ACC112 (cell line): ENCODE results near the gene SEC14L1.

ENCODE experiments used
- H2AFZ ChIP-seq: fragments of 200-600 bp; sonication (generic); one replicate; pipeline ENCODE4 v1.6.0; 2017; ENCODE audit warnings: antibody characterized with exemption, low read length; ENCODE audit not compliant: unreplicated experiment
- H3K27ac ChIP-seq: fragments of 200-600 bp; sonication (generic); 2 replicates; pipeline ENCODE4 v1.5.1; 2014; ENCODE audit warnings: low read depth, mild to moderate bottlenecking, antibody characterized with exemption, low read length, moderate library complexity
- H3K27me3 ChIP-seq: fragments of 200-600 bp; sonication (generic); 2 replicates; pipeline ENCODE4 v1.6.1; 2014; ENCODE audit warnings: mild to moderate bottlenecking, antibody characterized with exemption, low read length, moderate library complexity, mixed read lengths; ENCODE audit not compliant: insufficient read depth
- H3K36me3 ChIP-seq: fragments of 200-600 bp; sonication (generic); 2 replicates; pipeline ENCODE4 v1.6.1; 2016; ENCODE audit warnings: mild to moderate bottlenecking, antibody characterized with exemption, low read length, moderate library complexity, mixed read lengths; ENCODE audit not compliant: insufficient read depth
- H3K4me1 ChIP-seq: fragments of 200-600 bp; sonication (generic); one replicate; pipeline ENCODE4 v1.6.1; 2016; ENCODE audit warnings: low read length, mixed read lengths; ENCODE audit not compliant: insufficient read depth, unreplicated experiment, control insufficient read depth
- H3K4me3 ChIP-seq: fragments of 200-600 bp; sonication (generic); 2 replicates; pipeline ENCODE4 v1.5.1; 2014; ENCODE audit warnings: mild to moderate bottlenecking, low read depth, low read length
- H3K79me2 ChIP-seq: fragments of 200-600 bp; sonication (generic); one replicate; pipeline ENCODE4 v1.6.0; 2016; ENCODE audit warnings: low read length; ENCODE audit not compliant: control insufficient read depth, unreplicated experiment, insufficient read depth

Gene SEC14L1

DNA sequence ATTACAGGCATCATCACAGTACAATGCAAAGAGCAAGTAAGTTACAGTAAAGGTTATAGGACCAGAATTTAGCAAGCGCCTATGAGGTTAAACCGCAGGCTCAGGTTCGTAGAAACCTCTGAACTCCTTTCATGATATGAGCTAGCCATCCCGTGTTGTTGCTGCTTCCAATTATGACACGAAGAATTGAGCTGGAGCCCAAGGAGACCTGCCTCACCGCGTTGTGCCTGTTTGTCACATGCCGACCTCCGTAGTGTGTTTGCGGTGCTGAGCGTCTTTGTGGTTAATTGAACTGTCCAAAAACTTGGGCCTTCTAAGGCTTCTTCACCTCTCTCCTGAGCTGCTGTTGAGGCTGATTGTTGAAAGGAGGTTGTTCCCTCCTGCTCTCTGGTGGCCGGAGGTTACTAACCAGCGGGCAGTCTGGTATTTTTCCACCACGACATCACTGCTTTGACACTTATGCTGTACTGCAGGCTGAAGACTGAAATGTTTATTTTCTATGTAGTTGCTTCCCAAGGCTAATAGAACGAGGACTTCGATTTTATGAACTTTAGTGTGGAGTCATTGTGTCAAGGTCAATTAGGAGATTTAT, 67.5 kb downstream of the SEC14L1 start:
- Histone ChIP-seq H3K27ac (no peak overlapping the region), H2AFZ (no peak overlapping the region), H3K79me2 (no peaks in the 10 kb centered on the region), H3K4me1 (peaks cover 6% of the 10 kb centered on the region), H3K27me3 (no peaks in the 10 kb centered on the region), H3K36me3 (peaks cover 38% of the 10 kb centered on the region), H3K4me3 (no peak overlapping the region)

DNA sequence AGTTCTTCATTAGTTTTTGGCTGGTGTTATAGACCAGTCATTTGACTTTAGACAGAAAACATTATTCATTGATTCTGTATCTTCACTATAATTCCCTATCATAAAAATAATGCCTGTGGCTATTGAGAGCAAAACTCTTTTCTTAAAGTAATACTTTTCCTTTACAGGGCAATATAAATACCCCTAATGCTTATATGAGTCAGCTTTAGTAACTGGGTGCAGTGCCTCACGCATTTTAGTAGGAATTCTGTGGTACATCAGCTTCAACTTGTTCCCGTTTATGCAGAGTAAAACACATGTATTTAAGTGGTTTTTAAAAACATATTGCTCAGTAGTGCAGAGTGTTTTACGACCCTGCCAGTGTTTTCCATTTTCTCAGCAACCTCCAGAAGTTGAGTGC, 68.1 kb downstream of the SEC14L1 start:
- Histone ChIP-seq H3K36me3 (peaks cover 35% of the 10 kb centered on the region), H3K27ac (no peak overlapping the region), H2AFZ (no peak overlapping the region), H3K4me3 (no peak overlapping the region), H3K79me2 (no peaks in the 10 kb centered on the region), H3K27me3 (no peaks in the 10 kb centered on the region), H3K4me1 (peaks cover 6% of the 10 kb centered on the region)

DNA sequence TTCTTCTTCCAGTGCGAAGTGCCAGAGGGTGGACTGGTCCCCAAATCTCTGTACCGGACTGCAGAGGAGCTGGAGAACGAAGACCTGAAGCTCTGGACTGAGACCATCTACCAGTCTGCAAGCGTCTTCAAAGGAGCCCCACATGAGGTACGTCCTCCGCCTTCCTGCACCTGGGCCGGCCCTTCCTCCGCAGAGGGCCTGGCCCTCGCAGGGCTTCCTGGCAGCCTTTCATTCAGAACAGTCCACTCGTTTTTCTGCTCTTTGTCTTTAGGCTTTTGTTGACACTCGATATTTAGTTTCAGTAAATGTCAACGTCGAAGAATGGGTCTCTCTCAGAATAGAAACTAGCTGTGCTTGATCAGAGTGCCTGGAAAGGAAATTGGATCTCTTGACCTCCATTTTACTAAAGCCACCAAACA, 68.6 kb downstream of the SEC14L1 start:
- no peaks in the 10 kb centered on the region for H3K79me2 ChIP-seq
- no peak overlapping the region for H3K4me3 ChIP-seq
- no peak overlapping the region for H3K27ac ChIP-seq
- H3K4me1 ChIP-seq: peaks cover 6% of the 10 kb centered on the region
- no peaks in the 10 kb centered on the region for H3K27me3 ChIP-seq
- H3K36me3 ChIP-seq: peaks cover 39% of the 10 kb centered on the region
- H2AFZ ChIP-seq: no peak overlapping the region

DNA sequence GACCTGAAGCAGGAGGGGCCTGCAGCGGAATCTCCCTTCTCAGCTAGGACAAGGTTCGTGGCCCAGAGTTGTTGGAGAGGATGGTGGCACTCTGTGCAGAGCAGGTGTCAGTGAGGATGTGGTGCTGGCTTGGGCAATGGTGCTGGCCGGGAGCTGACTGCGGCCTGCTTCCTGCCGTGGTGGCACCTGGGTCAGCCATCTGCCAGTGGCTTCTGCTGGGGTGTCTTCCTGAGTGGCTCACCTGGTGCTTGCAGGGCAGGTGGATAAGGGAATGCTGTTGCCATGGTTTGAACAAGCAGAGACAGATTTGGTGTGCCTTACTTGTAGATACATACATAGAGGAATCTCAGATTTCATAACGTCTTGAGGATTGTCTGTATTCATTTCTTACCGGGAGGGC, 69.6 kb downstream of the SEC14L1 start:
- Histone ChIP-seq H2AFZ (no peak overlapping the region), H3K4me1 (peaks cover 6% of the 10 kb centered on the region), H3K27me3 (no peaks in the 10 kb centered on the region), H3K36me3 (peaks cover 42% of the 10 kb centered on the region), H3K4me3 (no peak overlapping the region), H3K27ac (no peak overlapping the region), H3K79me2 (no peaks in the 10 kb centered on the region)

DNA sequence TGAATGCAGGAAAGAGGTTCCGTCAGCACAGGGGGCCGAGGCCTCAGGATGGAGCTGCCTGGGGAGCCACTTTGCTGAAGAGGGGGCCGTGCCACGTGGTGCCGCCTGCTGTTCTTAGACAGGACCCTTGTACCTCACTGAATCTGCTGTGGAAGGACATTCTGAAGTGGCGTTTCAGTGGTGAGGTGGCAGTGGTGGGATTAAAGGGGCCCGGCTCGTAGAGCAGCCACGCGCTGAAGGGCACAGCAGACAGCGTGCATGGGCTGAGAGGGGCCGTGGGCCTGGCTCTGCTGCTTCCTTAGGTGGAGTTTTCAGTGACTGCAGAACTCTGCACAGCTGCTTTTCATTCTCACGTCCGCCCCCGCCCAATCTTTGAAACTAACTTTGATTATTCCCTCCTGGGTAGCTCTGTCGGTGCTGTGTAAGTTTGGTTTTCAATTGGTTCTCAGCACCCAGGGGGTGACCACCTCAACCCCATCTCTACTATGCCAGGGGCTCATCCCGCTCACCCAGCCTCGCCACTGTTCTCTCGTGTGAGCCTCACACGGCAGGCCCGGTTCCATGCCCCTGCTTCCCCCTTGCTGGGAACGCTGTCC, 70.3 kb downstream of the SEC14L1 start:
- peaks cover 40% of the 10 kb centered on the region for H3K36me3 ChIP-seq
- H3K79me2 ChIP-seq: no peaks in the 10 kb centered on the region
- H3K4me3 ChIP-seq: no peak overlapping the region
- H3K27ac ChIP-seq: no peak overlapping the region
- no peak overlapping the region for H2AFZ ChIP-seq
- H3K4me1 ChIP-seq: peaks cover 4% of the 10 kb centered on the region
- H3K27me3 ChIP-seq: no peaks in the 10 kb centered on the region

DNA sequence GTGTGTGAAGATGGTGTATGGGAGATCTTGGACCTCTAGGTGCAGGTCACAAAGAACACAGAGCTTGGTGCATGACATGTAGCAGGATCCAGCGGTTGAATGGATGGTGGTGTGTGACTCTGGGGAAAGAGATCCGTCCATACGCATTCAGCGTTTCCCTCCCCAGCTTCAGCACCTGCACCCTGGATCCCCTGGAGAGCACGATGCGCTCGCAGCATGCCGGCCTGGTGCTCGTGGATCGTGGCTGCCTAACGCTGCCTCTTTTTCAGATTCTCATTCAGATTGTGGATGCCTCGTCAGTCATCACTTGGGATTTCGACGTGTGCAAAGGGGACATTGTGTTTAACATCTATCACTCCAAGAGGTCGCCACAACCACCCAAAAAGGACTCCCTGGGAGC, 70.9 kb downstream of the SEC14L1 start:
- no peaks in the 10 kb centered on the region for H3K79me2 ChIP-seq
- no peak overlapping the region for H3K4me3 ChIP-seq
- H3K27ac ChIP-seq: no peak overlapping the region
- no peak overlapping the region for H2AFZ ChIP-seq
- H3K27me3 ChIP-seq: no peaks in the 10 kb centered on the region
- H3K4me1 ChIP-seq: no peaks in the 10 kb centered on the region
- H3K36me3 ChIP-seq: peaks cover 38% of the 10 kb centered on the region

DNA sequence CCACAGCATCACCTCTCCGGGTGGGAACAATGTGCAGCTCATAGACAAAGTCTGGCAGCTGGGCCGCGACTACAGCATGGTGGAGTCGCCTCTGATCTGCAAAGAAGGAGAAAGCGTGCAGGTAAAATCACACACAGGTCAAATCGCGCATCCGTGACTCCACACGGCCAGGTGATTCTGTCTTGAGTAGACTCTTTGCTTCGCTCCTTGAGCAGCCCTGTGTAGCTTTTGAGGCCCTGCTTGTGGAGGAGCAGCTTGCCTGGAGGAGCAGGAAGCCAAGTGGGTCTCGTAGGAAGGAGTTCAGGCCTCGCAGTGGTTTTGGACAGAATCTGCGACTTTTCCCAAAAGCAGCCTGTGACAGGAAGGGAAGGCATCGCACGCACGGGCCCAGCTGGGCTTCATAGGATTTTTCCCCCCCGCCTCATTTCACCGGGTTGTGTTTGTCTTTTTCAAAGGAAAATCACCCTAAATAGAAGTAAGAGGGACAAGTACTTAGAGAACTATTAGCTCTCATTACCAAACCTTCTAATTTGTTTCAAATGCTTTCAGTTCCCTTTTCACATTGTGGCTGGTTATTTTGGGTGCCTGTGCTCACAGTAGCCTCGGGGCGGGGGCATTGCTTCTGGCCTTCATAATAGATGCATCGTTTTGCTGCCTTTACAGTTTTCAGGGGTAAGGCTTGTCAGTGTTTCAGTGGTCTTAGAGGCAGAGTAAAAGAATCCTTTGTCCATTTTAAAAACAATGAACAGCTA, 71.5 kb downstream of the SEC14L1 start:
- Histone ChIP-seq H2AFZ (no peak overlapping the region), H3K4me3 (no peak overlapping the region), H3K27me3 (no peaks in the 10 kb centered on the region), H3K27ac (no peak overlapping the region), H3K4me1 (no peaks in the 10 kb centered on the region), H3K79me2 (no peaks in the 10 kb centered on the region), H3K36me3 (peaks cover 41% of the 10 kb centered on the region)

DNA sequence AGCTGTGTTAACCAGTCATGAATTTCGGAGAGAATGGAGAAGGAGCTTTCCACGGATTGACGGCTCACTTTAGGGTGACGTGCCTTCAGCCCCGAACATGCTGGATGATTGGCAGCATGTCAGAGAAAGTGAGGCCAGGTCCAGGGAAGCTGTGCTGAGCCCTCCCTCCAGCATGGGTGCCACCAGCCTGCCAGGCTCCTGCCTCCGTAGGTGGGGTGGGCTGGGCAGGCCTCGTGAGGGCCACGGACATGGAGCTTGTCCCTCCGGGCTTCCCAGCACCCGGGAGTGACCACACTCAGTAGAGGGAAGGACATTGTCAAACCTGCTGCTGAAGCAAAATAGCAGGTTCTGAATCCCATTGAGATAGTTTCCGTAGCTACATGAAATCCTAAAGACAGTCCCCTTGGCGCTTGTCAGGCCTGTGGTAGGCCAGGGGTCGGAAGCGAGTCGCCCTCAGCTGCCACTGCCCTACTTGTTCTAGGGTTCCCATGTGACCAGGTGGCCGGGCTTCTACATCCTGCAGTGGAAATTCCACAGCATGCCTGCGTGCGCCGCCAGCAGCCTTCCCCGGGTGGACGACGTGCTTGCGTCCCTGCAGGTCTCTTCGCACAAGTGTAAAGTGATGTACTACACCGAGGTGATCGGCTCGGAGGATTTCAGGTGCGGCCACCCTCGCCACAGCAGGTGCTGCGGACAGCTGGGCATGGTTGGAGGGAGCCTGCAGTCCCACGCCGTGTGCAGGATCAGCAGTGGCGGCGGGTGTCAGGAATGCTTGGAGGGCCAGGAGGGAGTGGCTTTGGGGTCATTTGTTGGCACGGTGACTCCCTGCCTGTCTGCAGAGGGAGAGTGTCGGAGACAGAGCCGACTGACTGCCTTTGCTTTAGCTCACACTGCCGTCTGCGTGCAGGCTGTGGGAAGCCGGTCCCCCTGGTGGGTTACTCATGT, 72.3 kb downstream of the SEC14L1 start:
- Histone ChIP-seq H3K36me3 (peaks cover 43% of the 10 kb centered on the region), H2AFZ (no peak overlapping the region), H3K4me3 (no peak overlapping the region), H3K4me1 (no peaks in the 10 kb centered on the region), H3K27ac (no peak overlapping the region), H3K79me2 (no peaks in the 10 kb centered on the region), H3K27me3 (no peaks in the 10 kb centered on the region)

DNA sequence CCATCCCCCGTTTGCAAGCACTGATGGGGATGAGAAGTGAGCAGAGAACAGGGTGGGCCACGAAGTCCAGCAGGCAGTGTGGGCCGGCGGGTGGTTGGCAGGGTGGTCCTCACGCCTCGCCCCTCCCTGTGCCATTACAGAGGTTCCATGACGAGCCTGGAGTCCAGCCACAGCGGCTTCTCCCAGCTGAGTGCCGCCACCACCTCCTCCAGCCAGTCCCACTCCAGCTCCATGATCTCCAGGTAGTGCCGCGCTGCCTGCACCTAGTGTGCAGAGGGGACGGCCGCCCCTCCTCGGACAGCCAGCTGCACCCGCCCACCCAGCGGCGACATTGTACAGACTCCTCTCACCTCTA, 73.0 kb downstream of the SEC14L1 start:
- no peaks in the 10 kb centered on the region for H3K79me2 ChIP-seq
- peaks cover 37% of the 10 kb centered on the region for H3K36me3 ChIP-seq
- H3K27ac ChIP-seq: no peak overlapping the region
- no peak overlapping the region for H3K4me3 ChIP-seq
- H2AFZ ChIP-seq: no peak overlapping the region
- no peaks in the 10 kb centered on the region for H3K27me3 ChIP-seq
- no peaks in the 10 kb centered on the region for H3K4me1 ChIP-seq

DNA sequence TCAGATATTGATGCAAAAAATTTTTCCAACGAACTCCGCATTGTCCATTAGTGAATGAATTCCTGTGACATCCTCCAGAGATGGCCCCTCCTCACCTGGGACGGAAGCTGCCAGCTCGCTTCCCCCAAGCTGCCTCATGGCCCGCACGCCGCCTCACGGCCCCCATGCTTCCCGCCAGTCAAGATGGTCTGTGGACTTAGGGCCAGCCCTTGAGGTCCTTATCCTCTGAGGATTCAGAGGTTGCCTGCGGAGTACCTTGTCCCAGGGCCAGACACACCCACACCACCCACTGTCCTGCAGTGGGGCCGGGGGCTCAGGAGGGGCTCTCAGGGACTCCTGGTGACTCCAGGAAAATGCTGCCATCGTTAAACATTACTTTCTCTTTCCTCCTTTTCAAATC, 73.6 kb downstream of the SEC14L1 start:
- Histone ChIP-seq H3K36me3 (peaks cover 31% of the 10 kb centered on the region), H2AFZ (no peak overlapping the region), H3K79me2 (no peaks in the 10 kb centered on the region), H3K4me1 (no peaks in the 10 kb centered on the region), H3K4me3 (no peak overlapping the region), H3K27me3 (no peaks in the 10 kb centered on the region), H3K27ac (no peak overlapping the region)
